ENCODE data around the gene SORT1.
A peak's percentile ranks its signal among the peaks of the same experiment; 100 is the strongest.
"Not testable (repeated sequence)": the region's sequence is repeated elsewhere in the genome, so short reads cannot be mapped to it uniquely, and the experiment has no call there.

The SORT1 gene

DNA sequence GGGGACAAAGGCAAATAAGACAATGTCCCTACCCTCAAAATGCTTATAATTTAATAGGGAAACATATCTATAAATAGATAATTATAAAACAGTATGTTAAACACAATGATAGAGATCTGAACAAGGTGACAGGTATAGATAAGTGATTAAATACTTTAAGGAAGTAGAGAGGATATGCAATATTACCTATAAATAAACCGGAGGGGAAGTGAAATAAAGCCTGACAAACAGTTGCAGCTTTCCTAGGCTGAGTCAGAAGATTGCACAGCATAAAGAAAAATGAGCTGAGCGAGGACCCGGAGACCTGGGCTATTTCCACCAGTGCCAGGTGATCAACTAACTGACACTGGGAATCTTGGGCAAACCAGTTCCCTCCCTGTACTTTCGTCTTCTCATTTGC is 103.2 kb downstream of the SORT1 start:
- DNase-seq, result no peak

DNA sequence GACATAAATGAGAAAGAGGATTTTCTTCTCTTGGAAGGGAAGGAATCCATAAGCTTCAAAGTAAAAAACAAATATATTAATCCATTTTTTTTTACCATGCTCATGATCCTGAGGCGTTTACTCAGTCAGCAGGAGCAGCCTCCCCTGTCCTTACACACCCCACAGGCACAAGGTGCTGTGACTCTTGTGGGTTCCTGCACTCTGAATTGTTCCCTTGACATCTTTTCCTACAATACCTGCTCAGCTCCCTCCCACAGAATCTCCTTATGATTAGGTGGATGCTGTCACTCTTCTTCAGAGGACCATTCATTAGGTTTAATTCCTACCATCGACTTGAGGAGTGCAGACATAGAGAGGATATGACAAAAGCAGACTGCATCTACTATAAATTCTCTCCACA is 104.7 kb downstream of the SORT1 start:
- DNase-seq, result no peak

DNA sequence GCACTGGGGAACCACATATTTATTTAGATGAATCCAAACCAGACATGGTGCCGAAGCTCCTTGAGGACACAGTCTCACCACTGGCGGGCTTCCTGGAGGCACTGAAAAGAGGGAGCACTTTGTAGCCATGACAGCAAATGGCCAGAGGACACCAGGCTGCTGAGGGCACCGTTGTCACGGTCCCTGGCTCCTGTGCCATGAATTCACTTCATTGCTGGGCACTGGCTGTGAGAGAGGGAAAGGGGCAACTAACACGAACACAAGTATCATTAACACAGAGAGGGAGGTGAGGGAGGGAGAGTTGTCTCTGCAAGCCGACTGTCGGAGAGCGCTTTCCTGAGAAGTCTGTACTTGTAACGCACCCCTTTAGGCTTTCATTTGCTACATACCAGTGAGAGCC is 105.4 kb downstream of the SORT1 start:
- no peak for DNase-seq

DNA sequence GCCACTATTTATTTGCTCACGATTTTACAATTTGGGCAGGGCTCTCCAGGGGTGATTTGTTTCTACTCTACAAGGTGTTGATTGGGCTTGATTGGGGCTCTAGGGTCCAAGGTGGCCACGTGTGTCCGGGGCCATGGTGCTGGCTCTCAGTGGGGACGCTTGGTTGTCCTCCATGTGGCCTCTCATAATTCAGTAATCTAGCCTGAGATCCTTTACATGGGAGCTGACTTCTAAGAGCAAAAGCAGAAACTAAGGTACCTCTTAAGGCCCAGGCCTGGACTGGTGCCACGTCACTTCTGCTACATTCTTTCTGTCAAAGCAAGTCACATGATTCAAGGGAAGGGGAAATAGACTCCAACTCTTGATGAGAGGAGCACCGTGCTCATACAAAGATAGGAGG is 106.7 kb downstream of the SORT1 start:
- DNase-seq, result no peak

DNA sequence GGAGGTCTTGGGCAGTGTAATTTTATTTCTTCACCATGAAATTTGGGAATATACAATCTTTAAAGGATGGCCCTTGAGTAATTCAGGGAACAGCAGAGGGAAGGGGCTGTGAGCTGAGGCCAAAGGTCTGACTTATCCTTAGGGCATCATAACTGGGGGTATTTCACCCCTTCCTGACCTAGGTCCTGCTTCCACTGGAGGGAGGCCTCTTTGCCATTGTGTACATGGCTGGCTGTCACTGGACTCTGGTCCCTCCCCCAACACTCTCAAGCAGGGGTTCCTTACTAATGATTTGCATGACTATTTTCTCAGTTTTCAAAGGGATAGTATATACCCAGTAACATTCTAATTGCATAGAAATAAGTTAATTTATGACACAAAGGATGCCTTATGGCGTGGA is 107.6 kb downstream of the SORT1 start:
- no peak for DNase-seq

DNA sequence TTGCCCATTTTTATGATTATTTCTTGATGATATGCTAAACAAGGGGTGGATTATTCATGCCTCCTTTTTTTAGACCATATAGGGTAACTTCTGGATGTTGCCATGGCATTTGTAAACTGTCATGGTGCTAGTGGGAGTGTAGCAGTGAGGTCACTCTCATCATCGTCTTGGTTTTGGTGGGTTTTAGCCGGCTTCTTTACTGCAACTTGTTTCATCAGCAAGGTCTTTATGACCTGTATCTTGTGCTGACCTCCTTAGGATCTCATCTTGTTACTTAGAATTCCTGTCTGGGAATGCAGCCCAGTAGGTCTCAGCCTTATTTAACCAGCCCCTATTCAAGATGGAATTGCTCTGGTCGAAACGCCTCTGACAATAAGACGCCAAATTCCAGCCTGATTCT is 111.0 kb downstream of the SORT1 start:
- not testable (repeated sequence) for DNase-seq

DNA sequence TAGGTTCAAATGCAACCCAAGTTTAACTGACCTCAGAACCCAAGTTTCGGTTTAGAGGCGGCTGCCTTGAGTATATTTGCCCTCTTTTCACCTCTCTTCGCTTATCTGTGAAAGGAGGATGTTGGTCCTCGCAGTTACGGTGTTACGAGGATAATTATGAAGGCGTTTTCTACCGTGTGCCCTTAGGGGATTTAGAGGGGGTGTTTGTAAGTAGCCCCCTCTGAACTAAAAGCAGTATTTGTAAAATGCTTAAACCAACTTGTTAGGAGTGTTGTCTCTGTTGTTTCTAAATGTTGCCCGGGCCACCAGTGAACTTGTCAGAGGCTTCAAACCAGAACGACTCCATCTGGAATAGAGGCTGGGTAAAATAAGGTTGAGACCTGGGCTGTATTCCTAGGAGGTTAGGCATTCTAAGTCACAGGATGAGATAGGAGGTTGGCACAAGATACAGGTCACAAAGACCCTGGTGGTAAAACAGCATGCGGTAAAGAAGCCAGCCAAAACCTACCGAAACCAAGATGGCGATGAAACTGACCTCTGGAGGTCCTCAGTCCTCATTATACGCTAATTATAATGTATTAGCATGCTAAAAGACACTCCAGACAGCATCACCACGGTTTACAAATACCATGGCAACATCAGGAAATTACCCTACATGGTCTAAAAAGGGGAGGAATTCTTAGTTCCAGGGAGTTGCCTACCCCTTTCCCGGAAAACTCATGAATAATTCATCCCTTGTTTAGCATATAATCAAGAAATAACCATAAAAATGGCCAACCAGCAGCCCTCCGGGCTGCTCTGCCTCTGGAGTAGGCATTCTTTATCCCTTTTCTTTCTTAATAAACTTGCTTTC is 113.7 kb downstream of the SORT1 start:
- no peak for DNase-seq

DNA sequence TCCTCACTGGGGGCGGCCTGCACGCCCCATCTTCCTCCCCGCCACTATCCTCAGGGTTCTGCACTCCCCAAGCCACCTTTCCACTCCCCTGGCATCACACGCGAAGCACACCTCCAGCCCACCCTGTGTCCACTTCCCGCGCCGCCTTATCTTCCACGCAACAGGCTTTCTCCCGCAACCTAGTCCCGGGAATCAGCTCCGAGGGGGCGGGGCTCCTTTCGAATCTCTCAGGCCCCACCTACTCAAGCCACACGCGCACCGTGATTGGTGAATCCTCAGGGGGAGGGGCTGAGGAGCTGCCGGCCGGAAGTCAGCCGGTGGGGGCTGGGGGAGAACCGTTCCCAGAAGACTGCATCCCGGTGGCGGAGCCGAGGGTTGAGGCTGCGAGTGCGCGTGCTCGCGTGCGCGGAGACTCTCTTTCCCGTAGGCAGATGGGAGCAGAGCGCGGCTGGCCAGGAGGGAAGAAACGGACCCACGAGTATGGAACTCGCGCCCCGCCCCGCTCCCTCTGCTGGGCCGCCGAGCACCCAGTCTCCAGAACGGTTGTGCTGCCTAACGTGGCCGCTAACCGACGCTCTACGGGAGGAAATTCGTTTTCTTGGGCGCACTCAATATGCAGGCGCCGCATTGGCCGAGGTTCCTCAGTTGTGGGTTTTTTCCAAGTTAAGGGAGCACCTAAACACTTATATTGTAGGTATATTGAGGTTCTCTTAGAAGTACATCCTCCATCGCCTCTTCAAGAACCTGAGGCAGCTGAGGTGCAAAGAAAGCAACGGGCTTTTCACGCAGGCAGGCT is 114.6 kb downstream of the SORT1 start, which contains the start of gene PSRC1:
TSS of gene PSRC1 (minus strand) at position 194 of the 796 bp plus-strand sequence.
- DNase-seq, result peak; percentile 93

DNA sequence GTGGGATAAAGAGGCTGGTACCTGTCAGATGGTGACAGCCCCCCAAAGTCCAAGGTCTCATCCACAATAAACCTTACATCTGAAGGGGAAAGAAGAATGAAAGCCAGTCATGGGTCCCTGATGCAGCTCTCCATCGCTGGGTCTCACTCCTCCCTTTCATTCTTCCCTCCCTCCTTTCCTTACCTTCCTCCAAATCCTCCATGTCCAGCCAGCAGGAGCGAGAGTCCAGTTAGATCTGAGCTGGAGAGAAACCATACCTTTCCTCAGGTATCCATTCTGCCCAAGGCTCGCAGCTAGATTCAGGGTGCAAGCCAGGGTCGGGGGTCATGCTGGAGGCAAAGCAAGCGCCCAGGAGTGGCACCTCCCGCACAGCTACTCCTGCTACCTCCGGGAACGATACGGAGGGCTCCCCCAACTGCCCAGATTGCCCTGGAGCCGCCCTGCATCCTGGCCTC is 115.2 kb downstream of the SORT1 start:
- no peak for DNase-seq

DNA sequence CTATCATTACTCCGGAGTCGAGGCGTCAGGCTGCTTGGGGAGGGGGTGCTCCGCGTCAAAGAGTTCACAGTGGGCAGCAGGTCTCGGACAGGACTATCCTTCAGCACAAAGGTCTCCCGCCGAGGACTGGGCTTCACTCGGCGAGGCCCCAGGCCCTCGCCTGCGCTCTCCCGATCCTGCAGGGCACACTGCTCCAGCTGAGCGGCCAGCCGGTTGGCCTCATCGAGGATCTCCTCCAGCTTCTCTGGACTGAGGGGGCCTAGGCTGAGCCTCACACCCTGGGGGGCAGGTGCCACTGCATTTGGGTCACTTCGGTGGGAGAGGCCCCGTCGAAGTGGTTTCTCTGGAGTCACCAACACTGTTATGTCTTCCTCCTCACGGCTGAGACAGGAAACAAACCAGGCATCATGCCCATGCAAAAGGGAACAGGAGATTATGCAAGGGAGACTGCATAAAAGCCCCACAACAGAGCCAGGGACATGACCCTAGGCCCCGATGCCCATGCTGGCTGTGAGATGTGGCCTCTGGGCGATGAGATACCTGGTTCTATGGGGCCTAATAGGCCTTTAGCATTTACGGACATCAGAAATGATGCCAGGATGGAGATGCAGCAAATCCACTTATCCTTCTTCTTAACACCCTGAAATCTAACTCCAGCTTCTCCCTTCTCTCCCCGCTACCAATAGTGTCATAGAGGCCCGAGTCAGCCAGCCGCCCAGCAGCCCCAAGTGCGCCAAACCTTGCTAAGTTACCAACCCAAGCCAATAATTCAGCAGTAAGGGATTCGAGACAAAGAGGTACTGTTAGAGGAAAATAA is 115.8 kb downstream of the SORT1 start:
- no peak for DNase-seq

DNA sequence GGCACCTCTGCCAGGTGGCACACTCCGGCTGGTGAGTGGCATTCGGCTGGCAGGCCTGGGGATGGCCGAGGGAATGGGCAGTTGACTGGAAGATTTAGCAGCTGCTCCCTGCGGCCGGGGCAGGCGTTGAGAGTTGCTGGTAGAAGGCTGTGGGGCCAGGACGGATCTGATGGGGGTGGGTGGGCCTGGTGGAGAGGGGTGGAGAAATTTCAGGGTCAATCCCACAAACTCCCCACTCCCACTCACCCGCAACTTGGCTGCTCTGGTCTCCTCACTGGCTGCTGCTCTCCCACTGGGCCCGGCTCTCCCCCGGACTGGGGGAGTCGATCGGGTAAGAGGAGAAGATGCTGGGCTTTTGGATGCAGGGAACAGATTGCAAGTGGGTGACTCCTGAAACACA is 116.9 kb downstream of the SORT1 start:
- no peak for DNase-seq

DNA sequence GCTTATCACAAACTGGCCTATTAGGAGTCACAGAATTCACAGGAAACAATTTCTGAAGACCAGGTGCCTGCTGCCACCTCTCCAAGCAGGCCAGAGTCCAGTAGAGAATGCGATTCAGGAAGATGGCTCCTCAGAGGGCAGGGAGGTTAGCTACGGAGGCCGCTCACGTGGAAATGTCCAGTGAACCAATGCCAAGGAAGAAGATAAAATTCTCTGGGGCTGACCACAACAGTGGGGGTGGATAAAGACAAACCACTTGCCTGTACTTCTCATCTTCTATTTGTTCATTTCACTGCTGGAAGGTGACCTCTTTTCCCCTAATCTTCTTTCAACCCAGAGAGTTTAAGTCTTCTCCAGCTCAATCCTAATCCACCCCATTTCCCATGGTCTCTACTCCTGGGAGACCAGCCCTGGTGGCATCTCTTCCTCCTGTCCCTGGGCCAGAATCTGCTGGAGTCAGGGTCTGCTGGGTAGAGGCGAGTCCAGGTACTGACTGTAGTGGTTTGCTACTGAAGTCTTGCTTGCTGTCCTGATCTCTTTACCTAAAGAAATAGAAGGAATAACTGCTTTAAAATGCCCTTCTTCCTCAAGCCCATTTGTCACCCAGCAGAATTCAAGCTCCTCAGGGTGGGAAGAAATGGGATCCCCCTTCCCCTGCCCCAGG is 118.0 kb downstream of the SORT1 start:
- no peak for DNase-seq

DNA sequence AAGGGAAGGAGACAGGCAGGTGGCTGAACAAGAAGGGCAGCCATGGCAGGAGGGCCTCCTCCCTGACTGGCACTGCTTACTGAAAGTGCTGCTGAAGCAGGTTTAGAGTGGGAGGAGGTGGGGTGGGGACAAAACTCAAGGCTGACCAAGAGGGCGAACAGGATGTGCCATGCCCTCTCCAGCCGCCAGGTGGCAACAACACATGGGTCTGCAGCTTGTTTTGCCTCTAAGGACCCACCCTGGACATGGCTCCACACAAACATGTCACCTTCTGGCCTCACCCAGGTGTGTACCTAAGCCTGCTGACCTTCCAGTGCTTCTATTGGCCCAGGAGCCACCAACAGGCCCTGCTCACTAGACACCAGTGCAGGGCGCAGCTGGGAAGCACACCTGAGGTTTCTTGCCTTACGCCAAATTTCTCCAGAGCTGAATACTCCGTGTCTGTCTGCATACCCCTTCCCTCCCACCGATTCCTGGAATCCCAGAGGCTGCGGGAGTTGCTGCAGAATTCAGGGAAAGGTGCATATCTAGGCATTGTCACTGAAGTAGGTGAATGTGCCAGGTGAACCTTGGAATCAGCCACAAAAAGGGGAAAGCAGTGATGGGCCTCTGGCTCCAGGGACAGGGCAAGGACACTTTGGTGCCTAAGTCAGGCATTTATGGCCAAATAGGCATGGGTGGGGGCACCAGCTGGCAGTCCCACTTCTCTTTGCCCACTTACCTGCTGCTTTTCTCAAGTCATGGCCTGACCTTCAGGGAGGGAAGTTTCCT is 120.1 kb downstream of the SORT1 start:
- DNase-seq, result peak; percentile 14

DNA sequence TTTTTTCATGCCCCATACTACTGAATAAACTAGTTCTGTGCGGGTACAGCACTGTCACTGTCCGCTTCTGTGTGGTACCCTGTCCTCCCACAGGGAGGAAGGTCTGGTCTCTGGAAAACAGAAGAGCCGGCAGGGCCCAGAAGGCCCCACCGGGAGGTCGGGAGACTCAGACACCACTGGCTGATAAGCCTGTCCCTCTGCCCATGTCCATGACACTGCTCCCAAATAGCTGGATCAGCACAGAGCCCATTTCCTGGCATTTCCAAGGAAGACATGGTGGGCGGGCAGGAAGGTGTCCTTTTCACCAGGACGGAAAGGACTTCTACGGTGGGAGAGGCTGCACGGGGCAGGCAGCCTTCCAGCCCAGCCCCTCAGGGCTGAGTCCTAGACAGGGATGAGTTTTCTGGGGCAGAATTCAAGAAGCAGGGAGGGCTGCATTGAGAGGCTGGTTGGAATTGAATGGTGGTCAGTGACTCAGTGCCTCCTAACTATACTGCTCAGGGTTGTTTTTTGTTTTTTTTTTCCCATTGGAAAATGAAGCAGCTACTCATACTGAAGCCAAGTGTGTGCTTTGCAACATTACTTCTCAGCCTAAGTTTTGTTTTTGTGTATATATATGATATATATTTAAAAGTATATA is 121.9 kb downstream of the SORT1 start:
- DNase-seq, result no peak

DNA sequence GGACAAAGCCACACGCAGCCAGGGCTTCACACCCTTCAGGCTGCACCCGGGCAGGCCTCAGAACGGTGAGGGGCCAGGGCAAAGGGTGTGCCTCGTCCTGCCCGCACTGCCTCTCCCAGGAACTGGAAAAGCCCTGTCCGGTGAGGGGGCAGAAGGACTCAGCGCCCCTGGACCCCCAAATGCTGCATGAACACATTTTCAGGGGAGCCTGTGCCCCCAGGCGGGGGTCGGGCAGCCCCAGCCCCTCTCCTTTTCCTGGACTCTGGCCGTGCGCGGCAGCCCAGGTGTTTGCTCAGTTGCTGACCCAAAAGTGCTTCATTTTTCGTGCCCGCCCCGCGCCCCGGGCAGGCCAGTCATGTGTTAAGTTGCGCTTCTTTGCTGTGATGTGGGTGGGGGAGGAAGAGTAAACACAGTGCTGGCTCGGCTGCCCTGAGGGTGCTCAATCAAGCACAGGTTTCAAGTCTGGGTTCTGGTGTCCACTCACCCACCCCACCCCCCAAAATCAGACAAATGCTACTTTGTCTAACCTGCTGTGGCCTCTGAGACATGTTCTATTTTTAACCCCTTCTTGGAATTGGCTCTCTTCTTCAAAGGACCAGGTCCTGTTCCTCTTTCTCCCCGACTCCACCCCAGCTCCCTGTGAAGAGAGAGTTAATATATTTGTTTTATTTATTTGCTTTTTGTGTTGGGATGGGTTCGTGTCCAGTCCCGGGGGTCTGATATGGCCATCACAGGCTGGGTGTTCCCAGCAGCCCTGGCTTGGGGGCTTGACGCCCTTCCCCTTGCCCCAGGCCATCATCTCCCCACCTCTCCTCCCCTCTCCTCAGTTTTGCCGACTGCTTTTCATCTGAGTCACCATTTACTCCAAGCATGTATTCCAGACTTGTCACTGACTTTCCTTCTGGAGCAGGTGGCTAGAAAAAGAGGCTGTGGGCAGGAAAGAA is 122.9 kb downstream of the SORT1 start:
- DNase-seq, result no peak

DNA sequence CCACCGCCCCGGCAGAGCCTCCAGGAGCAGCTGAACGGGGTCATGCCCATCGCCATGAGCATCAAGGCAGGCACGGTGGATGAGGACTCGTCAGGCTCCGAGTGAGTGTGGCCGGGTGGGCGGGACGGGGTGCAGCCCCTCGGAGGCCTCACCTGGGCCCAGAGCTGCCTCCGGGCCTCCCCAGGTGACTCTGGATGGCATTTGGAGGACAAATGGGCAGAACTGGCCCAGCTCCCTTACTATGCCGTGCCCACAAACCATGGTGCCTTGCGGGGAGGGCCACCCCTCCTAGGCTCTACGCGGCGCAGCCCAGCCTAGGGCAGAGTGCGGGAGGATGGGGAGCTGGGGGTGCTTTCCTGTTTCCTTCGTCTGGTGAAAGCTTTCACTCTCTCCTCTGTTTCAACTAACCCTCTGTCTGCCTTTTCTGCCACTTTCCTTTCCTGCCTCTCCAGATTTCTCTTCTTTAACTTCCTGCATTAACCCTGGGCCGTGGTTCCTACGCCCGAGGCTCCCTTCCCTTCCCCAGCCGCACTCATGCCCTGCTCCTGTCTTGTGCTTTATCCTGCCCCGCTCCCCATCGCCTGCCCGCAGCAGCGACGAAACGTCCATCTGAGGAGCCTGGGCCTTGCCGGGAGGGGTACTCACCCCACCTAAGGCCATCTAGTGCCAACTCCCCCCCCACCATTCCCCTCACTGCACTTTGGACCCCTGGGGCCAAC is 124.0 kb downstream of the SORT1 start:
- no peak for DNase-seq

DNA sequence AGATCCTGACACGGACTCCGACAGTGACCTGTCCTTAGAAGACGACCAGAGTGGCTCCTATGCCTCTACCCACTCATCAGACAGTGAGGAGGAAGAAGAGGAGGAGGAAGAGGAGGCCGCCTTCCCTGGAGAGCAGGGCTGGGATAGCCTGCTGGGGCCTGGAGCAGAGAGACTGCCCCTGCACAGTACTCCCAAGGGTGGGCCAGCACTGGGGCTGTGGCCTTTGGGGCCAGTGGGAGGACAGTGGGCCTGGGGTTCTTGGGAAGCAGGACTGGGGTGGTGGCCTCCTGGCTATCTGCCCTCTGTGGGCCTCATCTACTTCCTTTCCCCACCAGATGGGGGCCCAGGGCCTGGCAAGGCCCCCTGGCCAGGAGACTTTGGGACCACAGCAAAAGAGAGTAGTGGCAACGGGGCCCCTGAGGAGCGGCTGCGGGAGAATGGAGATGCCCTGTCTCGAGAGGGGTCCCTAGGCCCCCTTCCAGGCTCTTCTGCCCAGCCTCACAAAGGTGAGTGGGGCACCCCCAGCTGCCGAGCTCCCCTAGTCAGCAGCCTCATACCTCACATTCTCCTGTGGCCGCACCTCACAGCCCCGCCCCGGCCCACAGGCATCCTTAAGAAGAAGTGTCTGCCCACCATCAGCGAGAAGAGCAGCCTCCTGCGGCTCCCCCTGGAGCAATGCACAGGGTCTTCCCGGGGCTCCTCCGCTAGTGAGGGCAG is 124.7 kb downstream of the SORT1 start:
- DNase-seq, result no peak

DNA sequence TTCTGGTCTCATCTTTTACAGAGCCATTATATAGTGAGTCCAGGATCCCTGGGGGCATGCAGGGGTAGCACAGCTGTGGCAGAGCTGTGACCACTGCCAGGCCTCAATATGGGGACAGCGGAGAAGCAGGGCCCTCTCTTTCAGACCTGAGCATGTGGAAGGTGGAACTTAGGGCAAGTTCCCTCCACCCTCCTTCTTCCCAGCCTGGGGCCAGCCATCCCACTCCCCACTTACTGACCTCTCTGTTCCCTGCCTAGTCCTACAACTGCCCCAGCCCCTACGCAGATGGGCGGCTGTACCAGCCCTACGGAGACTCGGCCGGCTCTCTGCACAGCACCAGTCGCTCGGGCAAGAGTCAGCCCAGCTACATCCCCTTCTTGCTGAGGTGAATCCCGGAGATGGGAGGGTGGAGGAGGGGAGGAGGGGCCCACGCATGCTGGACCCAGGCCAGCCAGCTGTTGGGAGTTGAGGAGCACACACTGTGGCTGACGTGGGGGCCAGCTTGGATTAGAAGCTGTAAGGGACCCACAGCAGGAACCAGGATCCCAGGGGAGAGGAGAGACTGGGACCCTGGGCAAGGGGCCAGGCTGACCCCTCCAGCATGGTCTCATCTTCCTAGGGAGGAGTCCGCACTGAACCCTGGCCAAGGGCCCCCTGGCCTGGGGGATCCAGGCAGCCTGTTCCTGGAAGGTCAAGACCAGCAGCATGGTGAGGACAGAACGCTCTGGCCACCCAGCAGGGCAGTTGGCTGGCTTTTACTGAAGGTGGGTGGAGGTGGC is 125.5 kb downstream of the SORT1 start:
- DNase-seq, result no peak
